ENCODE measurements around the gene IMMP1L.
"Not testable (repeated sequence)": the region's sequence is repeated elsewhere in the genome, so short reads cannot be mapped to it uniquely, and the experiment has no call there.

IMMP1L gene

GRCh38 chr11:31499576-31500178, 9.7 kb downstream of the IMMP1L start:
- in situ Hi-C loops (cut with HindIII; ENCODE audit: low sequenced_read_pairs): no loop called here
- H3K4me3 ChIP-seq (ENCODE audit: low read depth, low read length): no peak overlapping the region
- no peak for TF ChIP-seq CTCF (IDR thresholded peaks at IDR 0.05; ENCODE audit: low read depth, low read length, missing control alignments)
- peak; percentile 38 for DNase-seq (ENCODE audit: low read depth)

GRCh38 chr11:31493762-31494161, 15.7 kb downstream of the IMMP1L start:
- H3K4me3 ChIP-seq (ENCODE audit: low read depth, low read length); DNase-seq (ENCODE audit: low read depth); in situ Hi-C loops (cut with HindIII; ENCODE audit: low sequenced_read_pairs): not testable (repeated sequence)

- no peak overlapping the region for H3K4me3 ChIP-seq (ENCODE audit: low read depth, low read length)
- no peak for DNase-seq (ENCODE audit: low read depth)
- no peak for TF ChIP-seq CTCF (IDR thresholded peaks at IDR 0.05; ENCODE audit: low read depth, low read length, missing control alignments)
- in situ Hi-C loops (cut with HindIII; ENCODE audit: low sequenced_read_pairs): no loop called here
Observed at GRCh38 chr11:31493235-31493634, 16.2 kb downstream of the IMMP1L start.

- DNase-seq (ENCODE audit: low read depth): peak; percentile 59
- TF ChIP-seq CTCF (IDR thresholded peaks at IDR 0.05; ENCODE audit: low read depth, low read length, missing control alignments): no peak
- in situ Hi-C loops (cut with HindIII; ENCODE audit: low sequenced_read_pairs): no loop called here
- no peak overlapping the region for H3K4me3 ChIP-seq (ENCODE audit: low read depth, low read length)
Observed at GRCh38 chr11:31492320-31492913, 17.0 kb downstream of the IMMP1L start.

GRCh38 chr11:31487848-31488247, 21.6 kb downstream of the IMMP1L start:
- H3K4me3 ChIP-seq (ENCODE audit: low read depth, low read length): no peak overlapping the region
- peak; percentile 43 for TF ChIP-seq CTCF (IDR thresholded peaks at IDR 0.05; ENCODE audit: low read depth, low read length, missing control alignments)
- peak; percentile 79 for DNase-seq (ENCODE audit: low read depth)
- in situ Hi-C loops (cut with HindIII; ENCODE audit: low sequenced_read_pairs): no loop called here

- H3K4me3 ChIP-seq (ENCODE audit: low read depth, low read length): no peak overlapping the region
- DNase-seq (ENCODE audit: low read depth): no peak
- in situ Hi-C loops (cut with HindIII; ENCODE audit: low sequenced_read_pairs): no loop called here
- TF ChIP-seq CTCF (IDR thresholded peaks at IDR 0.05; ENCODE audit: low read depth, low read length, missing control alignments): no peak
Observed at GRCh38 chr11:31484497-31484896, 24.9 kb downstream of the IMMP1L start.

GRCh38 chr11:31480930-31481329, 28.5 kb downstream of the IMMP1L start:
- no peak overlapping the region for H3K4me3 ChIP-seq (ENCODE audit: low read depth, low read length)
- in situ Hi-C loops (cut with HindIII; ENCODE audit: low sequenced_read_pairs): no loop called here
- TF ChIP-seq CTCF (IDR thresholded peaks at IDR 0.05; ENCODE audit: low read depth, low read length, missing control alignments): no peak
- DNase-seq (ENCODE audit: low read depth): no peak

Data from astrocyte of the cerebellum (primary cell).